KOPT-K1 (cell line): ENCODE measurements around the gene CTRB2.

Experiments used
- H3K27ac ChIP-seq: fragments of 200-600 bp; sonication (generic); 2 replicates; pipeline ENCODE4 v1.5.1; 2016; ENCODE audit warnings: antibody characterized with exemption, mild to moderate bottlenecking, low read depth, low read length; ENCODE audit not compliant: poor library complexity, severe bottlenecking
- H3K36me3 ChIP-seq: fragments of 200-600 bp; sonication (generic); 2 replicates; pipeline ENCODE4 v1.5.1; 2017; ENCODE audit warnings: antibody characterized with exemption, mild to moderate bottlenecking, low read length, moderate library complexity; ENCODE audit not compliant: insufficient read depth
- H3K9me3 ChIP-seq: fragments of 200-600 bp; sonication (generic); 2 replicates; pipeline ENCODE4 v1.5.1; 2017; ENCODE audit warnings: antibody characterized with exemption, low read length, mild to moderate bottlenecking; ENCODE audit not compliant: insufficient read depth, poor library complexity, severe bottlenecking

CTRB2 gene

GRCh38 chr16:75189638-75190245 lies 17.2 kb downstream of the CTRB2 start:
- Histone ChIP-seq H3K27ac (no peak overlapping the region), H3K36me3 (no peaks in the 10 kb centered on the region), H3K9me3 (no peaks in the 10 kb centered on the region)

- H3K9me3 ChIP-seq = no peaks in the 10 kb centered on the region
- no peak overlapping the region for H3K27ac ChIP-seq
- H3K36me3 ChIP-seq = no peaks in the 10 kb centered on the region
These were observed 18.0 kb downstream of the CTRB2 start for GRCh38 chr16:75188832-75189477.

- peaks cover 16% of the 10 kb centered on the region for H3K9me3 ChIP-seq
- no peaks in the 10 kb centered on the region for H3K36me3 ChIP-seq
- no peak overlapping the region for H3K27ac ChIP-seq
These were observed 25.3 kb downstream of the CTRB2 start for GRCh38 chr16:75181630-75182029.

GRCh38 chr16:75179208-75179607 lies 27.8 kb downstream of the CTRB2 start:
- Histone ChIP-seq H3K36me3 (no peaks in the 10 kb centered on the region), H3K27ac (no peak overlapping the region), H3K9me3 (peaks cover 39% of the 10 kb centered on the region)

- Histone ChIP-seq H3K36me3 (peaks cover 9% of the 10 kb centered on the region; the same call in 1 of the 2 replicates), H3K27ac (no peak overlapping the region), H3K9me3 (peaks cover 62% of the 10 kb centered on the region)
These were observed 30.0 kb downstream of the CTRB2 start for GRCh38 chr16:75176926-75177325.

GRCh38 chr16:75175074-75175473 lies 31.9 kb downstream of the CTRB2 start:
- Histone ChIP-seq H3K9me3 (peaks cover 80% of the 10 kb centered on the region), H3K36me3 (peaks cover 27% of the 10 kb centered on the region), H3K27ac (no peak overlapping the region)

GRCh38 chr16:75172578-75172977 lies 34.4 kb downstream of the CTRB2 start:
- H3K27ac ChIP-seq = no peak overlapping the region
- peaks cover 99% of the 10 kb centered on the region for H3K9me3 ChIP-seq
- H3K36me3 ChIP-seq = peaks cover 52% of the 10 kb centered on the region

GRCh38 chr16:75169899-75170405 lies 37.0 kb downstream of the CTRB2 start:
- H3K9me3 ChIP-seq = peaks cover 100% of the 10 kb centered on the region
- no peak overlapping the region for H3K27ac ChIP-seq
- H3K36me3 ChIP-seq = peaks cover 78% of the 10 kb centered on the region

- Histone ChIP-seq H3K9me3 (peaks cover 94% of the 10 kb centered on the region), H3K36me3 (peaks cover 96% of the 10 kb centered on the region), H3K27ac (no peak overlapping the region)
These were observed 46.6 kb downstream of the CTRB2 start for GRCh38 chr16:75160386-75160785.
